HG03439 (cell line): ENCODE measurements around the gene CCDC69.

Source experiments
- ATAC-seq: cut with Tn5 transposase; IDR thresholded peaks from one replicate; pipeline ENCODE4 v1.9.1; 2021; ENCODE audit warnings: mild to moderate bottlenecking, moderate library complexity; ENCODE audit not compliant: unreplicated experiment

Gene CCDC69

GRCh38 chr5:151171529-151171928 is 52.4 kb downstream of the CCDC69 start:
- ATAC-seq: no peak

GRCh38 chr5:151168602-151169344 is 55.1 kb downstream of the CCDC69 start:
- ATAC-seq: no peak

GRCh38 chr5:151167022-151167421 is 56.9 kb downstream of the CCDC69 start:
- ATAC-seq: no peak

- ATAC-seq: peak; percentile 92
These were observed 59.1 kb downstream of the CCDC69 start for GRCh38 chr5:151164687-151165392.

GRCh38 chr5:151162776-151163175 is 61.1 kb downstream of the CCDC69 start:
- no peak for ATAC-seq

GRCh38 chr5:151159649-151160373 is 64.1 kb downstream of the CCDC69 start:
- ATAC-seq: no peak

GRCh38 chr5:151158287-151158661 is 65.6 kb downstream of the CCDC69 start:
- no peak for ATAC-seq

GRCh38 chr5:151157426-151158286 is 66.2 kb downstream of the CCDC69 start, which contains the start of gene ANXA6:
Gene ANXA6 (minus strand): TSS chr5:151157779. CDS start chr5:151147901, 9,878 bp downstream.
- ATAC-seq: peak; percentile 47

GRCh38 chr5:151156507-151157420 is 67.1 kb downstream of the CCDC69 start:
- ATAC-seq: no peak

GRCh38 chr5:151155775-151156506 is 68.0 kb downstream of the CCDC69 start:
- no peak for ATAC-seq

GRCh38 chr5:151154931-151155774 is 68.7 kb downstream of the CCDC69 start:
- no peak for ATAC-seq

GRCh38 chr5:151153766-151154272 is 70.1 kb downstream of the CCDC69 start:
- ATAC-seq: no peak

- no peak for ATAC-seq
These were observed 70.6 kb downstream of the CCDC69 start for GRCh38 chr5:151153300-151153699.

- ATAC-seq: no peak
These were observed 72.1 kb downstream of the CCDC69 start for GRCh38 chr5:151151793-151152192.

- no peak for ATAC-seq
These were observed 72.6 kb downstream of the CCDC69 start for GRCh38 chr5:151151263-151151660.

- ATAC-seq: peak; percentile 39
These were observed 73.2 kb downstream of the CCDC69 start for GRCh38 chr5:151150471-151151262.

GRCh38 chr5:151148583-151148982 is 75.3 kb downstream of the CCDC69 start:
- ATAC-seq: no peak
